Measurements from ENCODE around the gene S100A3.

DNA sequence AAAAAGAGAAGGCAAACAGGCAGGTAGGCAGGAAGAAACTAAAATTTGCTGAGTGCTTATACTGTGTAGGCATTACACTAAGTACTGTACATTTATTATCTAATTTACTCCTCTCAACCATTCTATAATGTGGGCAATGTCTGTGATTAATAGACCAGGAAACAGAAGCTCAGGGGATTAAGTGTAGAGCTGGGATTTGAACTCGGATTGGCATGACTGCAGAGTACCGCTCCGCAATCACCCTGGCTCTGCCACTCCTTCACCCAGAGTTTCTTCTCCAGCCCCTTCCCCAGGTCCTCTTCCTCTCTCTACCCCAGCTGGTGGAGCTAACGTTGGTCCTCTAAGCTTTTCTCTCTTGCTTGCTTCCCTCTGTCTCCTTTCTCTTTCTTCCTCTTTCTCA is 28.1 kb upstream of the S100A3 start:
- TF ChIP-seq, protein P1, sequence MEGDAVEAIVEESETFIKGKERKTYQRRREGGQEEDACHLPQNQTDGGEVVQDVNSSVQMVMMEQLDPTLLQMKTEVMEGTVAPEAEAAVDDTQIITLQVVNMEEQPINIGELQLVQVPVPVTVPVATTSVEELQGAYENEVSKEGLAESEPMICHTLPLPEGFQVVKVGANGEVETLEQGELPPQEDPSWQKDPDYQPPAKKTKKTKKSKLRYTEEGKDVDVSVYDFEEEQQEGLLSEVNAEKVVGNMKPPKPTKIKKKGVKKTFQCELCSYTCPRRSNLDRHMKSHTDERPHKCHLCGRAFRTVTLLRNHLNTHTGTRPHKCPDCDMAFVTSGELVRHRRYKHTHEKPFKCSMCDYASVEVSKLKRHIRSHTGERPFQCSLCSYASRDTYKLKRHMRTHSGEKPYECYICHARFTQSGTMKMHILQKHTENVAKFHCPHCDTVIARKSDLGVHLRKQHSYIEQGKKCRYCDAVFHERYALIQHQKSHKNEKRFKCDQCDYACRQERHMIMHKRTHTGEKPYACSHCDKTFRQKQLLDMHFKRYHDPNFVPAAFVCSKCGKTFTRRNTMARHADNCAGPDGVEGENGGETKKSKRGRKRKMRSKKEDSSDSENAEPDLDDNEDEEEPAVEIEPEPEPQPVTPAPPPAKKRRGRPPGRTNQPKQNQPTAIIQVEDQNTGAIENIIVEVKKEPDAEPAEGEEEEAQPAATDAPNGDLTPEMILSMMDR (IDR thresholded peaks at IDR 0.05): no peak
- no peak for TF ChIP-seq POLR2A (IDR thresholded peaks at IDR 0.05)
